HG03097 (cell line): ENCODE data around the gene BHLHE40.

Source experiments
- ATAC-seq: cut with Tn5 transposase; IDR thresholded peaks from one replicate; pipeline ENCODE4 v1.9.1; 2021; ENCODE audit not compliant: unreplicated experiment, low FRiP score

Gene BHLHE40

DNA sequence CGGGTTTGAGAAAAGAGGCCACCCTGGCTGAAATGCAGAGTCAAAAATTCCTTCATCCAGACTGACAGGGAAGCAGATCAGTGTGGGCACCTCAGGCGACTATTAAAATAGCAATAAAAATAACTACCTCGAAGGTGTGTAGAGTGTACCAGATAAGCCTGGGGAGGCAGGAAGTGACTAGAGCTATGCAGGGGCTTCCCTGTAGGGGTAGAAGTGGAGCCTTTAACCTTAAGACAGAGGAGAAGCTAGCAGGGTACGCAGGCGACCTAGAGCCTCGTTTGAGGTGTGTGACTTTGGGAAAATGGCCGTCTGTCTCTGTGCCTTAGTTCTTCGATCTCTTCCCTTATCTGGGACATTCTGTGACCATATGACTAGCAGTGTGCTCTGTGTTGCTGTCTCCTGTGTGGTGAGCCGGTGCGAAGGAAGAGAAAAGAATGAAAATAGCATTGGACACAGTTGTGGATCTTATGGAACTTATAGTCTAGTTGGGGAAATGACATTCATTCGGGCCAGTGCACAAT is 17.6 kb downstream of the BHLHE40 start:
- no peak for ATAC-seq

DNA sequence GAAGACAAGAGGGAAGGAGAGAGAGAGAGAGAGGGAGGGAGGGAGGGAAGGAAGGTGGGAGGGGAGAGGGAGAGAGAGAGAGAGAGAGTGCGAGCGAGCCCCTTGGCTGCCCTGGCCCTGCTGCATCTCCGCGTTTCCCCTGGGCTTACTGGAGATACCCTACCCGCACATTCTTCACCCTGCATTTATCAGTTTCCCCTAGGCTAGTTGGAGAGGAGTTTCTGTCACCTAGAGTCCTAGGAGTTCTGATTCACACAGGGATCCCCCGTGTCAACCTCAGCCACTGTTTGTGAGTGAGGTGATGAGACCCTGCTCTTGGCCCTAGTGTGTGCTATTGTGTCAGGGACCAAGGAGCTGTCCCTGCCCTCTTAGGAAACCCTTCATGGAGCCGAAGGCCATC is 18.7 kb downstream of the BHLHE40 start:
- ATAC-seq = no peak

DNA sequence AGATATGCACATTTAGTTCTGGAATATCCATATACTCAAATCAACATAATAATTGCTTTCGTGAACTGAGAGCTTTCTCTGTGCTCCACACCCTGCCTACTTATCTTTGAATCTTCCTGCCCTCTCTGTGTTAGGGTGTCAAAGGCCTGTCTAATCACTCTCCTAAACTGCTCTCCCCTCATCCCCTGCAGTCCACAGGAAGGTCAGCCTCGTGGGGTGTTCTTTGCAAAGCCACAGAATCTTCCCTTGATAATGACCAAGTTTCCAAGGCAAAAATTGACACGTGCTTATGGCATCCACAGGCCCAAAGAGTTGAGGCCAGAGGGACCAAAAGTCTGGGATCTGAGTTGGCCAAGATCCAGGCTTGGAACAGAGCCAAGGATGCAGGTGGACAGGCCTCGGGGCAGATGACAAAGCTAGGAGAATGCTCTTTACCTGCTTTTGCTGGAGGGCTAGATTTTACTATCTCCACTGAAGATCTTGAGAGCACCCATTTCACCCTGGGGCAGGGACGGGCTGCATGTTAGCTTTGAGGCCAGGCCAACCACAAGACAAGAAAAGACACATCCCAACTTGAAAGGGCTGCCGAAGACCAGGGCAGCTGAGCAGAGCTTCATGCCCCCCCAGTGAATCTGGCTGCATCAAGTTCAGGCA is 20.4 kb downstream of the BHLHE40 start:
- no peak for ATAC-seq

DNA sequence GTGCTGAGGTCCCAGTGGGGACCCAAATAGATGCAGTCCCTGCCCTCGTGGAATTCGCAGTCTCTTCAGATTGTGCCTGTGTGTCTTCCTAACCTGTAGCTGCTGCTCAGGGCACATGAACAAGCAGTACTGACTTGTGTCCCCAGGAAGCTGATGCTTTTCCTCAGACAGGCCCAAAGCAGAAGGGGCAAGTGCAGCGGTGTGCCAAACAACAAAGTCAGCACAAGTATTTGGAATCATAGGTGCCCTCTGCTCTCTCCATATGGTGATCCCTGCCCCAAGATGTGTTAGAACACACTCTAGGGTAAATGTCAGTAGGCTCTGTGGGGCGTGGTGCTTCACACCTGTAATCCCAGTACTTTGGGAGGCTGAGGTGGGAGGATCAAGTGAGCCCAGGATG is 21.9 kb downstream of the BHLHE40 start:
- no peak for ATAC-seq

DNA sequence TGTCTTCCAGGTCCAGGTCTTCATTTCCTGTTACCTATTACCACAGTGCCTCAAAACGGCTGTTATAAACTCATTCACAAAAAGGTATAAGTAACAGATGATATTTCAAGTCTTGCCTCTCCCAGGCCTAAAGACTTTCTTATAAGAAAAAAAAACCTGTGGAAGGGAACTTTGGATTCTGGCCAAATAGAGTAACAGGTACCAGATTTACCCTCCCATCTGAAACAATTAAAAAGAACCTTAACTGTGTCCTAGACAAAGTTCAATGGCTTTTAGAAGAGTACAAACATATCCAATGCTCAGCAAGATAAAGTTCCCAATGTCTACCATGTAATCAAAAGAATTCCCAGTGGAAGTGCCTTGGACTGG is 22.6 kb downstream of the BHLHE40 start:
- no peak for ATAC-seq

DNA sequence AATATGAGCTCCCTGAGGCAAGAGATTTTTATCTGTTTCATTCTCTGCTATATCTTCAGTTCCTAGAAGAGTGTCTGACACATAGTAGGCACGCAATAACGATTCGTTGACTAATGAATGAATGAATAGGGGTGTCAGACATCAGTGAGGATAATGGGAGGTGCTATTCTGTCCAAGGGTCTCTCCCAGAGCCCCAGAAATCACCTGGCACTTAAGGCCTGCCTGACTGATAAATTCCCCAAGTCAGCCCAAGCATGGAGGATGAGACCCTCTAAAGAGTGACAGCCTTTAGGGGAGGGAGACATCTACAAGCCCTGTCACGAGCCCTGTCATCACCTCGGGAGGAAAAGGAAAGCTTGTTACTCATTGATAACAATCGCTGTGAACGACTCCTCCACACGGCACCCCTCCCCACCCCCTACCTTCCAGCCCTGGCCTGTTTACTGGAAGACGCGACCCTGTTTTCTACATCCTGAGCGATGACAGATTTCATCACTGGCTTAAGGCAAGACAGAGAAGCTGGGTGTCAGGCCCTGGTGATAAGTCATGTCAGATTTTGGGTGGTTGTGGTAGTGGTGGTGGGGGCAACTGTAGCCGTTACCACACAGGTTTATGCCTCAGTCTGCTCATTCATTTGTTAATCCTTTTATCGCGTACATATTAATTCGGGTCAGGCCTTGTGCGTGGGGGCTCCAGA is 23.1 kb downstream of the BHLHE40 start:
- no peak for ATAC-seq

DNA sequence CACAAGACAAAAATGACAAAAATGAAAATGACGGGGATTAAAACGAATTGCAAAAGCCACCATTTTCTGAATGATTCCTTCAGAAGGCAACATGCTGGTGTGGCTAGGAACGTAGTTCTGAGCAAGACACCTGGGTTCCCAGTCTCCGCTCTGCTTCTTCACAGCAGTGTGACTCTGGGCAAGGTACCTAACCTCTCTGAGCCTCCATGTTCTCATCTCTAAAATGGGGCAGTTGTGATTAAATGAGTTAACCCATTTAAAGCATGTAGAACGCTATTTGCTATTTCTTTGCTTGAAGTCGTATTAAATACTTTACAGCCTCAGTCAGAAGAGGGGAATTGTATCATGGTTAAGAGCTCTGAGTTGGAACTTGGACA is 23.6 kb downstream of the BHLHE40 start:
- no peak for ATAC-seq

DNA sequence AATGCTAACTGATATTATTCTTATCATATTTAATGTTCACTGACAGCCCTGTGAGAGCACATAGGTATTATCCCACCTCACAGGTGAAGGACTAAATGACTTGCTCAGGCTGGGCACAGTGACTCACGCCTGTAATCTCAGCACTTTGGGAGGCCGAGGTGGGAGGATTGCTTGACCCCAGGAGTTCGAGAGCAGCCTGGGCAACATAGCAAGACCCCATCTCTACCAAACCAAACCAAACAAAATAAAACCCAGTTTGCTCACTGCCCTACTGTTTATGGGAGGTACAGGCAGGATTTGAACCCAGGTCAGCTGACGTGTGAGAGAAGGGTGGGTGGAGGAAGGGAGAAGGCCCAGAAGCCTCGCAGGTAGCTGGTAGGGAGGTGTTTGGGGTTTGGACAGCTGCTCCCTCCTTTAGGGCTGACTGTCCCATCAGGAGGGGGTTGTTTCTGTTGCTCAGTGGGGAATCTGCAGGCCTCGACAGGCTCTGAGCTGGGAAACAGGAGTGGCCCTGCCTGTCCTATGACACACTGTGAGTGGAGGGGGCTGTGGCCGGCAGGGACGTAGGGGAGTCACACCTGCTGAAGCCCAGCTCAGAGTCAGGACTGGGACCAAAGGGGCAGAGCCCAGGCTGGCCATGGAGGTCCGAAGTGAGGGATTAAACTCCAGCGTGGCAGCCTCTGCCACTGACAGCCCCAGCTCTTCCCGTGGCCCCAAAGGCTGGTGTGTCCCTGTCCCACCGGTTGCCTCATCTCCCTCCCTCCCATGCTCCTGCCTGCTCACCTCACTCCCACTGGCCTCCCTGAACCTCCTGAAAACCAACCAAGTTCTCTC is 25.3 kb downstream of the BHLHE40 start:
- ATAC-seq = no peak

DNA sequence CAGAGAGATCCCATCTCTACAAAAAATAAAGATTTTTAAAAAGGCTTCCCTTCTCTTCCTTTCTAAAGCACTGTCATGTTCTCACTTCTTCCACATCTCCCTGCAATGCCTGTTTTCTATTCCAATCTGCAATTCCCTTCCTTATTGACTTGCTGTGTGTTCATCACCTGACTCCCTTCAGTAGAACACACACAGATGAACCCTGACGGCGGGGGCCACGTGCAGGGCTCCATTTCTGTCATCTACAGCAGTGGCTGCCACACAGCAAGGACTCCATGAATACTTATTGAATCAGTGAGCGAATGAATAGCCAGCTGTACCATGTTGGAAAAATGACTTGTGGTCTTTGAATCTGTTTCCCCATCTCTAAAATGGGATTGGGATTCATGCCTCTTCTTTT is 26.1 kb downstream of the BHLHE40 start:
- ATAC-seq = no peak

DNA sequence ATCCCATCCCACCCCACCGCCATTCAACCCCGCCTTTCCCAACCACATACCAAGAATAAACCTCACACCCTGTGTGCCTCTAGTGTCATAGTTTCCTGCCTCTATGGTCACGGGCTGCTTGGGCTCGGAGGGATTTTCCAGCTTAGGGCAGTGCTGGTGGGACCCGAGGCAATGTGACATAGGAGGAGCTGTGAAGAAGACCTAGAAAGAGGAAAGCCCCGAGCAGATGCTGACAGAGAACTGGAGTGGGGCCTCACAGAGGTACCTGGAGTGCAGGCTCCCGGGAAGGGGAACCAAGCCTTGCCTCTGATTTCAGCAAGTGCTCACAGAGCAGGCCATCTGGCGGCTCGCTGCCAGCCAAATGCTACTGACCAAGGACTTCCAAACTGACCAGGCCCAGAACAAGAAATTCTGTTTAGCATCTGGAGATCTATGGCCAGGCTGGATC is 27.5 kb downstream of the BHLHE40 start:
- peak; percentile 68 for ATAC-seq

DNA sequence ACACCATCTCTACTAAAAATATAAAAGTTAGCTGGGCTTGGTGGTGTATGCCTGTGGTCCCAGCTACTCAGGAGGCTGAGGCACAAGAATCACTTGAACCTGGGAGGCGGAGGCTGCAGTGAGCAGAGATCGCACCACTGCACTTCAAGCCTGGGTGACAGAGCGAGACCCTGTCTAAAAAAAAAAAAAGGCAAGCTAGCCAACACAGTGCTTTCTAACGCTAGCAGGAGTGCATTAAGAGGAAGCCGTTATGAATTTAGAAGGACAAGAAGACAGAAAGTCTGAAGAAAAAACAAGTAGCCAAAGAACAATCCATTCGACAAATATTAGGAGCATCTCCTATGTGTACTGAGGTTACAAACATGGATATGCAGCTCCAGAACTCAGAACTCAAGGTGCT is 28.6 kb downstream of the BHLHE40 start:
- ATAC-seq = no peak

DNA sequence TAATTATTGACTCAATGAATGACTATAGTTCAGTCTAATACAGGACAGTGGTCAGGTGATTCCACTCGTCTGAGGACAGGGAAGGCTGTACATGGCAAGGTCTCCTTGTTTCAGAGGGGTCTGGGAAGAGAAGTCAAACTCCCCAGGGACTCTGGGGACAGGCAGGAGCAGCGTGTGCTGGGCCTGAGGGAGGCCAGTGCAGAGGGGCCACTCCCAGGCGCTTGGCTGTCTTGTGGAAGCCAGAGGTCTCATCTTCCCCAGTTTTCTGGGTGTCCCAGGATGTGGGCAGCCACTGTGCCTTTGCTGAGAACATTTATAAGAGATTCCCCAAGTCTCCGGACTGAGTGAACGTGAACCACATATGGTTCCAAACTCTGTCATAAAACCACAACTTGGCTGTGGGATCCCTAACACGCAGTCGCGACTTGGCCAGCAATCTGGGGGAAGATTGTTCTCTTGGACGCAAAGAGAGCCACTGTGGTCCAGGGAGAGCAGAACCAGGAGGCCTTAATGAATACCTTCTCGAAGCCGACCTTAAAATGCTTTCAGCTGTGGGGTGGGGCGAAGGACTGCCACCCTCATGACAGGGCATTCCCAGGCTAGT is 30.4 kb downstream of the BHLHE40 start:
- no peak for ATAC-seq

DNA sequence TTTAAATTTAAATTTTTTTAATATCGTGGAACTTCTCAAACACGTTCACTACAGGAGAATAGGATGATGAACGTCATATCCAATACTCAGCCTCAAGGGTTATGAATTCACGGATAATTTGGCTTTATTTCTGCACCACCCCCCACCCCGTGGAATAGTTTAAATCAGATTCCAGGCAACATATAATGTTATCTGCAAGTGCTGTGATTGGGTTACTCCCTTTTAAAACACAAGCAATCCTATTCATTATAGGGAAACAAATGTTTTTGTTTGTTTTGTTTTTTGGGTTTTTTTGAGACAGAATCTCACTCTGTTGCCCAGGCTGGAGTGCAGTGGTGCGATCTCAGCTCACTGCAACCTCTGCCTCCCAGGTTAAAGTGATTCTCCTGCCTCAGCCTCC is 30.9 kb downstream of the BHLHE40 start:
- no peak for ATAC-seq

DNA sequence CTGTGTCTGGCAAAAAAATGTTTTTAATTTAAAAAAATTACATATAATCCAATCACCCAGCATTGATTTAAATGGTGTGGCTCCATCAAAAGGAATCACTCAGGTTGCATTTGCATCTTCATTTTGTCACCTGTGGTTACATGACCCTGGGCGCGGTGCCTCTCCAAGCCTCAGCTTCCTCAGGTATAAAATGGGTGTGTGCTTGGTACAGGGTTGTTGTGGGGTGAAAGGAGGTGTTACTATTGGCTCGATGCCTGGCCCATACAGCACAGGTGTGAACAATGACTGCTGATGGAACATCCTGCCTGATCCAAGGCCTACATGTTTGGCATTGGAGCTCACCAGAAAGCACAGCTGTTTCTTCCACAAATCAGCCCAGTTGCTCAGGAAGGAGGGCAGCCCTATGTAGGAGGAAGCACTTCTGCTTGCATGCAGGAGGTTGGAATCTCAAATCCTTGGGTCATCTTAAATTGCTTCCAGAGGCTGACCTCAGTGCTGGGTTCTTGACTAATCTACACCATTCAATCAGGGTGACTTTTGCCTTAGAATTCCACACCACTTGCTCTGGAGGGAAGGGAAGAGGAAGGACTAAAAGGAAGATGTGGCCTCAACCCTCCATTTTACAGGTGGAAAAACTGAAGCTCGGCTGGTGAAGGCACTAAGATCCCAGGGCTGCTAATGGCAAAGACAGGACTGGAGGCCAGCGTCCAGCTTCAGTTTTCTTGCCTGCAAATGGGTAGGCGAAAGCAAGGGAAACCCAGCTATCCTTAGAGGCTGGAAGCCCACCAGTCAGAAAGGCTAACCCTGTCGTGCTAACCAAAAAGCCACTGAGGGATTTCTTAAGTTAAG is 31.7 kb downstream of the BHLHE40 start:
- ATAC-seq = no peak

DNA sequence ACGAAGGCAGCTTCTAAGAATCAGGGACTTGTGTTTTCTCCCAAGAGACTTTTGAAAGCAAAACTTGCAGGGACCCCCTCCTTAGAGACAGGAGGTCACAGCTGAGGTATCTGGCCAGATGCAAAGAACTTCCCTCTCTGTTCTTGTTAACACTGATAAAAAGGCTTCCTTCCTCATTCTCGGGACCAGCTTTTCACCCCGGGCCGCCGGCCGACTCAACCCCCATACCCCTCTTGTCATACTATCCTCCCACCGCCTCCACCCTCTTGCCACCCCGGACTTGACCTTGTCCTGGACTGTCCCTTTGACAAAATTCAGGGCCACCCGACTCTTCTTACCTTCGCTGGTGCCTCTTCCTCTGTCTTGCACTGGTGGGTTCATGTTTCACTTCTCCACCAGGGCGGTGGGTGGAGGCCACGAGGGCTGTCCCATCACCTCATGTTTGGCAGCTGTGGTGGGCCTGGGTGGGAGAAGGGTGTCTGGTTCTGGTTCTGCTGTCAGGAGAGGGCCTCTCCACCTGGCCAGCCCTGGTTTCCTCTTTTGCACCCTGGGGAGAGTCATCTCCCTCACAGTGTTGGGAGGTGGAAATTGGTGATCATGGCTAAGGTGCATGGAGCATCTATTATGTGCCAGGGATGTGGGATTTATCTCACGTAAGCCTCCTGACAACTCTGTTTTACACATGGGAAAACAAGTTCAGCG is 32.5 kb downstream of the BHLHE40 start:
- peak; percentile 51 for ATAC-seq

DNA sequence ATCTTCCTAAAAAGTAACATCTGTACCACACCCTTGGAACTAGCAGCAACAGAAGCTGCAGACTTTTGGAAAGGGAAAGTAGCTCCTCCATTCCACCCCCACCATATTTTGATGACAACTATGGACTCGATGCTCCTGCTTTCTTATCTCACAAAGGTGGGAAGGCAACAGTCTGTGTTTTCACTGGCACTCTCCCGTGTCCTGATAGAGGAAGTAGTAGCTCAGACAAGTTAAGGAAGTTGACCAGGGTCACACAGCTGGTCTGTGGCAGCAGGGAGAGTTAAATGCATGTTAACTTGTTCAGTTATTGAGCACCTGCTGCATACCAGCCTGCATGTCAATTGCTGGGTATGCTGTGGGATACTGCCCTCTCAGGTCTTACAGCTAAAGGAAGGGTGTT is 33.1 kb downstream of the BHLHE40 start:
- no peak for ATAC-seq

DNA sequence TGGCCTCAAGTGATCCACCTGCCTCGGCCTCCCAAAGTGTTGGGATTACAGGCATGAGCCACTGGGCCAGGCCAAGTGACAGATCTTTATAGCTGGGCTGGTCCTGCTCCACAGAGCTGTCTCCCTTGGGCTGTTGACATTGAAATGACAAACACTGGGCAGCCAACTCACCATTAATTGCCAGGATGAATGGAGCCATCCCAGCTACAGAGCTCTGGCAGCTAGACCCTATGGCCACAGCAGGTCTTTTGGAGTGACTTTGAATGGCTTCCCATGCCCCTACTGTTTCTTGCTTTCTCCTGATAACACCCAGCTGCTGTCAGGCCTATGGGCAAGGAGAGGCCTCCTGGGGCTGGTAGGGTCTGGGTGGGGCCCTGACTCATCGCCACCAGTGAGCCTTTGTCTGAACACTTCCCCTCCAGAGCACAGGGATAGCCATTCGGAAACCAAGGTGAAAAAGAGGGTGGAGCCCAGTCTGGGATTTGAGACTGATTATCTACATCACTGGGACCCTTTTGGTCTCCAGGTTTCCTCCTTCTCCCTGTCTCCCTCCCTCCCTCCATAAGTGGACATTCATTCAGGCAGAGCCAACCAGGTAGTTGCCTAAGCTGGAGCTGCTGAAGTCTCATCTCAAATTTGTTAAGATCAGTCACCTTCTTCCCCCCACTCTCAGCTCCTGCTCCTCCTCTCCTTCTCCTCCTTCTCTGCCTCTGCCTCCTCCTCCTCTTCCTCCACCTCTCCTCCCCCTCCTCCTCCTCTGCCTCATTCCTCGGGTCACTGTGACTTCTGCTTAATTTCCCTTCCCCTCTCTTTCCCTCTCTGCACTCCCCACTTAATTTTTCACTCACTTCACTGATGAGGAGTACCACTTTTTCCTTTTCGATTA is 34.0 kb downstream of the BHLHE40 start:
- no peak for ATAC-seq

DNA sequence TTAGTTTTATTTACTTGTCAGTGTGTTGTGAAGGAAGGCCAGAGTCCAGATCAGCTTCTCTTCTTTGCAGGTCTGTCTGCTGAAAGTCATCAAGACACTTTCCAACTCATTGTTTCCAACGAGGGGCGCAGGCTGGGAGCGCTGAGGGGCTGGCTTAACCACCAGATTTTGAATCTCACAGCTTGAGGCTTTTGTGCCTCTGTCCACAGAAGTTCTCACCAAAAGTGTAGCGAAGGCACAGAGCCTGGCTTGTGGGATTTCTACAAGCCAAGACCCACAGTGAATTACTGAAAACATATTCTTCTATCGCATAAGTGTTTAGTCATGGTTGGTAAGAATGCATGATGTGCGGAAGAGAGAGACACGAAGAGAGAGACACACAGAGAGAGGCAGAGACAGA is 35.2 kb downstream of the BHLHE40 start:
- ATAC-seq = no peak

DNA sequence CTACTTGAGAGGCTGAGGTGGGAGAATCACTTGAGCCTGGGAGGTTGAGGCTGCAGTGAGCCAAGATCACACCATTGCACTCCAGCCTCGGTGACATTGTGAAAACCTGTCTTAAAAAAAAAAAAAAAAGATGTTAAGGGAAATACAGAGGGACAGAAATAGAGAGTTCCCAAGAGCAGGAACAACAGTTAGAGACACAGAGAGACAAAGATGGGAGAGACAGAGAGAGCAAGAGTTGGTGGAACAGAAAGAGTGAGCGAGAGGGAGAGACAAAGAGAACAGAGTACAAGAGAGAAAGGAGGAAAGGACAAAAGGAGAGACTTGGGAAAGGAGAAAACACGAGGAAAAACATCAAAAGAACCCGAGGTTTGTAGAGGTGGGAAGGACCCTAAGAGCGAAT is 35.8 kb downstream of the BHLHE40 start:
- ATAC-seq = no peak
